ENCODE data around the gene FBXO10.
"Not testable (repeated sequence)": the region's sequence is repeated elsewhere in the genome, so short reads cannot be mapped to it uniquely, and the experiment has no call there.

Gene FBXO10

GRCh38 chr9:37543468-37543867 lies 32.7 kb downstream of the FBXO10 start:
- no peak for DNase-seq

- DNase-seq = no peak
These were observed 33.3 kb downstream of the FBXO10 start for GRCh38 chr9:37542895-37543294.

- DNase-seq = no peak
These were observed 33.7 kb downstream of the FBXO10 start for GRCh38 chr9:37542488-37542887.

- DNase-seq = no peak
These were observed 34.7 kb downstream of the FBXO10 start for GRCh38 chr9:37541465-37541864.

GRCh38 chr9:37540634-37541033 lies 35.5 kb downstream of the FBXO10 start:
- DNase-seq = no peak

GRCh38 chr9:37539634-37540033 lies 36.5 kb downstream of the FBXO10 start:
- no peak for DNase-seq

GRCh38 chr9:37538099-37538498 lies 38.1 kb downstream of the FBXO10 start:
- DNase-seq = no peak

GRCh38 chr9:37534901-37535300 lies 41.3 kb downstream of the FBXO10 start:
- DNase-seq = no peak

GRCh38 chr9:37534412-37534811 lies 41.8 kb downstream of the FBXO10 start:
- no peak for DNase-seq

- DNase-seq = no peak
These were observed 44.5 kb downstream of the FBXO10 start for GRCh38 chr9:37531699-37532098.

GRCh38 chr9:37528652-37529471 lies 47.3 kb downstream of the FBXO10 start:
- DNase-seq = no peak

- no peak for DNase-seq
These were observed 52.3 kb downstream of the FBXO10 start for GRCh38 chr9:37523916-37524315.

- DNase-seq = no peak
These were observed 53.2 kb downstream of the FBXO10 start for GRCh38 chr9:37522971-37523370.

- no peak for DNase-seq
These were observed 55.1 kb downstream of the FBXO10 start for GRCh38 chr9:37521111-37521510.

GRCh38 chr9:37520641-37521040 lies 55.5 kb downstream of the FBXO10 start:
- no peak for DNase-seq

- DNase-seq = no peak
These were observed 58.3 kb downstream of the FBXO10 start for GRCh38 chr9:37517923-37518322.

- no peak for DNase-seq
These were observed 60.4 kb downstream of the FBXO10 start for GRCh38 chr9:37515620-37516258.

- DNase-seq = no peak
These were observed 61.2 kb downstream of the FBXO10 start for GRCh38 chr9:37514999-37515398.

- not testable (repeated sequence) for DNase-seq
These were observed 61.8 kb downstream of the FBXO10 start for GRCh38 chr9:37514415-37514814.

GRCh38 chr9:37512437-37512836 lies 63.7 kb downstream of the FBXO10 start:
- DNase-seq = no peak

- no peak for DNase-seq
These were observed 64.9 kb downstream of the FBXO10 start for GRCh38 chr9:37511016-37512010.

- DNase-seq = not testable (repeated sequence)
These were observed 66.1 kb downstream of the FBXO10 start for GRCh38 chr9:37510053-37510452.

- no peak for DNase-seq
These were observed 66.6 kb downstream of the FBXO10 start for GRCh38 chr9:37509536-37509935.
